DMS79 treated with DMSO at 0.1 percent for 48 hours (cell line): Measurements from ENCODE around the gene FNDC11.
"Not testable (repeated sequence)": the region's sequence is repeated elsewhere in the genome, so short reads cannot be mapped to it uniquely, and the experiment has no call there.

Experiments used
- DNase-seq: peaks from one replicate; lab custom pipeline; 2025; lab: John Stamatoyannopoulos, UW

FNDC11 gene

GRCh38 chr20:63599396-63600050, 45.6 kb downstream of the FNDC11 start:
- DNase-seq: no peak

- DNase-seq: not testable (repeated sequence)
Observed at GRCh38 chr20:63601679-63602078, 47.7 kb downstream of the FNDC11 start.

DNA sequence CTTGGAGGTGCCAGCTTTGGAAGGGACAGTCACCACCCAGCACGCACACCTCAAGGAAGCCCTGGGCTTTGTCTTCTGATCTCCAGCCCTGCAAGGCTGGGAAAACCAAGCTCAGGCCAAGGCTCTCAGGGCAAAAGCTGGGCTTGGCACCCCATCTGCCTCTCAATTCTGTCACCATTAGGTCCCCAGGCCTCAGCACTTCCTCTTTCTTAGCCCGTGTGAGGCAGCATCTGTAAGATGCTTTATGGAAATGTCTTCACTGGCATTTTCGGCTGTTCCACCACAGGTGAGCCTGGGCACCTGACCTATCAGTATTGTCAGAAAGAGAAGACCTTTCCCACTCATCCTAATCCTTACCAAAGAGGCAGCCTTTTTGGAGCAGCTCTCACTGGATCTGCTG, 48.4 kb downstream of the FNDC11 start:
- DNase-seq: no peak
